GM21825 (cell line): ENCODE data around the gene FOXP4.

Source experiments
- ATAC-seq: cut with Tn5 transposase; IDR thresholded peaks from one replicate; pipeline ENCODE4 v1.9.1; 2021; ENCODE audit warnings: mild to moderate bottlenecking, moderate library complexity; ENCODE audit not compliant: unreplicated experiment

FOXP4 gene

DNA sequence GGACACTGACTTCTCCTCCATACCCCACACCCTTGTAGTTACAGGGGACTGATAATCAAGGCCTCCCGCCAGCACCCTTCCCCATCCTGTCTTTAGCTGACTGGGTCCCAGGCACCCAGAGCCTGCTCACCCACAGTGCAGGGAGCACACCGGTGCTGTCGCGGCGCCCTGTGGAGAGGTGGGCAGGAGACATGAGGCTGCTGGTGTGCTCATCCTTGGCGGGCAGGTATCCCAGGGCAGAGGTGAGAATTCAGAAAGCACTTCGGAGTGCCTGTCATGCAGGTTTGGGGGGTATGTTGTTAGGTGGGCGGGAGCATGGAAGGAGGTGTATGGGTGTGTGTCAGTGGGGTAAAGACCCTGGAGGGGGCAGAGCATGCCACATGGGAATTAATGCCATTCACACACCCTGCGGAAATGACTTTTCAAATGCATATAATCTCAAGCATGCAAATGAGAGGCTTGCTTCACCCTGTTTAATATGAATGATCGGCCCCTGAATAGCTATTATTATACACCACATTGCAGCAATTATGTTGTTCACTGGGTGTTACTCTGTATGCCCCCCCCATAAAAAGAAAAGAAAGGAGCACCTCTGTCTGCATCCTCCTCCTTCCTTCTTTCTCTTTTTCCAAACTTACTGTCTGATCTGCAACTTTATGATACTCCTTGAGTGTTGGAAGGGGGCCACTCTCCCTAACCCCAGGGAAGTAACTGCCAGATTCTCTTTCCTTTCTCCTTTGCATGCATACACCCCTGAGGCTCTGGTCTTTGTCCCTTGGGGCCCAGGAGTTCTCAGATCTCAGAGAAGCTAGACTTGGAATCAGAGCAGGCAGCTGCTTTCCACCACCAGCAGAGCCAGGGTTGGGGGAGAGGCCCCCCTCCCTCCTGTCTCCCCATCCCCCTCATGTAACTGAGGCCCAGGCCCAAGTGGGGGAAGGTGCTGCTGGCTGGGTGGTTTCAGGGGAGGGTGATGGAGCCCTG lies 16.0 kb downstream of the FOXP4 start:
- ATAC-seq = no peak

DNA sequence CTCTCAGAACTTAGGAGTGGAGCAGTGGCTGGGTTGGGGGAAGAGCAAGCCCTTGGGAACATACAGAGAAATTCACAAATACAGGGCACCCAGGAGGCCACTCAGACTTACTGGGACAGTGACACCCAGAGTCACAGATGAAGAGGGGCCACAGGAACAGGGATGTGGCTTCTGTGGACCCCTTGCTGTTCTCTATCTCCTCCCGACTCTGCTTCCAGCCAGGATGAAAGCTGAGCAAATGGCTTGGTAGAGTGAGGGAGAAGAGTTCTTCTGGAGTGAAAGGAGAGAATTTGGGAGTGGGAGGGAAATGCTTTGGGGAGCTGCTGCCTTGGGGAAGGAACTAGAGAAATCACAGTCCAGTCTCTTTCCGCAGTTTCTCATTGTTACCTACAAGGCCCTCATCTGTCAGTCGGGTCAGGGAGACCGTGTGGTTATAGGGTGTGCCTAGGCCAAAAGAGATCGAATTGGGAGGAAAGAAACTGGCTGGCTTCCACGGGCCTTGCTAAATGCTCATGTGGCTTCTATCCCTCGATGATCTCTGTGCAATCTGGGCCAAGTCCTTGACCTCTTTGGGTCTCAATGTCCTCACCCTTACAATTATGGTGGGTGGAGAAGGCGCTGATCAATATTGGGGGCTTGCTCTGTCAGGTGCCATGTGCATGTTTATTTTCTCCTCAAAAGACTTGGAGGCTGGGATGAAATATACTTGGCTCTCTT lies 17.0 kb downstream of the FOXP4 start:
- ATAC-seq = no peak

GRCh38 chr6:41564448-41565142 lies 18.4 kb downstream of the FOXP4 start:
- no peak for ATAC-seq

GRCh38 chr6:41565701-41566100 lies 19.5 kb downstream of the FOXP4 start:
- ATAC-seq = no peak

DNA sequence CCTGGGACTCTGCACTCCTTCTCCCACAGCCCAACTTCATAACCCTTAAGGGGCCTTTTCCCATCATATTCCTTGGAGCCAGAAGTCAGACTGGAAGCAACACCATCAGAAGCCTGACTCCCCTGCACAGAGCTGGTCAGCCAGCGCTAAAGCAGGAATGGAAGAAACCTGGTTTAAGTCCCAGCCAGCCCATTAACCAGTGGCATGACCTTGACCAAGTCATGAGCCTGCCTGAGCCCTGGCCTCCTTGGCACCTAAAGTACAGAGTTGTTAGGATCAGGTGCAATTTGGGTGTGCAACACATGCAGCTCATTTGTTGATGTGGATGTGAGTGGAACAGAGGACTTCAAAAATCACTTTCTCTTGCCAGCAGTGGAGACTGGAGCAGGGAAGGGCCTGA lies 20.8 kb downstream of the FOXP4 start:
- ATAC-seq = no peak

GRCh38 chr6:41567684-41568083 lies 21.5 kb downstream of the FOXP4 start:
- ATAC-seq = no peak

DNA sequence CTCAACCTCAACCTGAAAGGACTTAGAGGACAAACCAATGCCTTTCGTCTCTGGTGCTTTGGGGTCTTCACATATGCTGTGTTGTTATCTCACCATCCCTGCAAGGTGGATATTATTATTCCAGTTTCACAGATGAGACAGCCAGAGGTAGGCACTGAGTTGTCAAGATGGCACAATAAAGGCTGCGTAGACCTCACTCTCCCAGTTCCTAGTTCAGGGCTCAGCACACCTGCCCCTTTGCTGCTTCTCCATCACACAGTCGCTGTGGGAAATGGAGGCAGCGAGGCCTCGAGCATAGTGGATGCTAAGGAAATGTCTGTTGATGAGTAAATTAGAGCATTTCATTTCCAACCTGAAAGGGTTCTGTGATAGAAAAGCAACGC lies 22.0 kb downstream of the FOXP4 start:
- no peak for ATAC-seq

DNA sequence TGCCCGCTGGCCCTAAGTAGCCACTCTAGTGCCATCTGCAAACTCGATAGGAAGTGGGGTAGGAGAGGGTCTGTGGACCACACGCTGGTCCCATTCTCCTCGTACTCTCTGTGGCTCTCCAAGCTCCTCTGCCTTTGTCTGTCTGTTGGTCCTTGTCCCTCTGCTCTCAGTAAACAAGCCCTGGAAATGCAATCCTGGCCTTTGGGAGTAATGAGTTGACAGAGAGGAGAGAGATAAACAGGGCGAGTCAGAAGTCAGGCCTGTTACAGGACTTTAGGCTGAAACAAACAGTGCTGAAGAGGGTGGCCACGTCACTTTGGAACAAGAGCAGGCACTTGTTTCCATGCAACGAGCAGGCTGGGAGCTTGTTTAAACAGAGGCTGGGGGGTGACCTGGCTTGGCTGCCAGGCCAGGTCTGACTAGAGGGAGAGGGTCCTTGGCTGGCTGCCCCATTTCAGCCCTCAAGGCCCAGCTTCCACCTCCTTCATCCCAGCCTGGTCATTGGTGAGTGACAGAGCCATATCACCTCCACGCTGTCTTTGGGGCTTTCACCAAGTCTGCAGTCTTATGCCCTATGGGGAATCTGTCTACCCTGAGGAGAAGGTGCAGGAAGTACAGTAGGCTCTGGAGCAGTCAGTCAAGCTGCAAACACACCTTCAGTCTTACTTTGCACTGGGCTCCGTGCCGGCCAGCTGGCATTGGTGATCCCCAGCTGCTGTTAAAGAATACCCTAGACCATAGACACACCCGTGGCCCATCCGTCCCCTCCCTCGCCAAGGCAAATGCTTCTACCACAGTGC lies 22.6 kb downstream of the FOXP4 start:
- ATAC-seq = no peak

GRCh38 chr6:41570259-41570615 lies 24.1 kb downstream of the FOXP4 start:
- ATAC-seq = no peak

DNA sequence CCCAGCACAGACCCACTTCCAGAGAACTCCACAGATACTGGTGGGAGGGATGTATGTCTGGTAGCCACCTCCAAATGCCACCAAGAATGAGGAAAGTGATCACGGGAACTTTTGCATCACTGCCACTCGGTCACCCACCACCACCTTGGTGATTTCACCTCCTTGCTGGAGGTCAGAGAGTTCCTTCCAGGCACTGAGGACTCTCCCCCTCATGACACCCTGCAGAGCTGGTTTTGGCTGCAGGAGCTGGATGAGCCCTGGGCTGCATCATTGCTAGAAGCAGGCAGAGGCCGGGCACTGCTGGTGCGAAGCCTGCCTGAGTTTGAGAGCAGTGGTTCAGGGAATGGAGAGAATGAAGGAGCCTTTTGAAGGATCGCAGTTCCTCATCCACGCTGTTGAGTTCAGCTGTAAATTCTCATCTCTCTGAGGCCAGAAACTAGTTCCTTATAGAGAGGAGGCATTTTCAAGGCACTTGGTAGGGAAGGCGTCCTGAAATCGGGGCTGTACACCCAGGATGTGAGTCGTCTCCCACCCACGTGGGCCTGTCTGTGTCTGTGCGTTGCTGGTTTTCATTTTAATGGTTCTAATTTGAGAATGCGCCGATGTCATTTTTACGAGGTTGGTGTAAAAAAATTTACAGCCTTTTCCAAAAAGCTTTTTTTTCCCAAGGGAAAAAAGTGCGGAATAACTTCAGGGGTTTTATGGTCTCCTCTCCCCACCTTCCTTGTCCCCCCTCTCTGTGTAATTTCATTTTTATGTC lies 25.0 kb downstream of the FOXP4 start:
- ATAC-seq = no peak

DNA sequence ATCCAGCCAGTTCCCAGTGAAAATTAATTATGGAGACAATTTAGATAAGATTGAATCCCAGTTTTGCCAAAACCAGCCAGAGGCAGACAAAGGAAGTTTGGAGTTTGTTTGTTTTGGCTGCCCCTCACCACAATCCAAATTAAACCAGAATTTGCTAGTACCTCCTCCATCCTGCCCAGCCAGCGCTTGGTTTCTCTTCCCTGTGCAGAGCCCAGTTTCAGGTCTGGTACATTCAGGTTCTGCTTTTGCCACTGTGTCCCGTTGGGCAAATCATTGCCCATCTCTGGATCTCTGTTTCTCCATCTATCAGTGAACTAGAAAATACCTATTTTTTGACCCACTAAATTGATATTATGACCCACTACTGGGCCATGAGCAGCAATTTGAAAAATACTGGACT lies 26.4 kb downstream of the FOXP4 start:
- ATAC-seq = no peak

GRCh38 chr6:41573276-41573675 lies 27.1 kb downstream of the FOXP4 start:
- no peak for ATAC-seq

DNA sequence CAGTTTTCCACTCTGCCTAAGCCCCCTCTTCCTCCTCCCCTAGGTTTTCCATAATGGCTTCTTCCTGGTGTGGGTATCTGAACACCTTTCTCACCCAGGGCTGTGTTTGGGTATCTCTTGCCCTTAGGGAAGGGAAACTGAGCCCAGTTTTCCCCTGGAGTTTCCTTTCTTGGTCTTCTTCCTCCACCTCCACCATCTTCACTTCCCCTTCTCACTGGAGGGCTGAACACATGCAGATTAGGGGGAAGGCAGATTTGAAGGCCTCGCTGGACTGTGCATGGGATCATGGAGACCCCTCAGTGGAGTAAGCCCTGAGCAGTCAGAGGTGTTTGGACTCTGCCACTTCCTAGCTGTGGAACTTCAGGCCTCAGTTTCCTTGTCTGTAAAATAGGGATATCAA lies 27.8 kb downstream of the FOXP4 start:
- no peak for ATAC-seq

GRCh38 chr6:41575598-41575997 lies 29.4 kb downstream of the FOXP4 start:
- ATAC-seq = no peak

DNA sequence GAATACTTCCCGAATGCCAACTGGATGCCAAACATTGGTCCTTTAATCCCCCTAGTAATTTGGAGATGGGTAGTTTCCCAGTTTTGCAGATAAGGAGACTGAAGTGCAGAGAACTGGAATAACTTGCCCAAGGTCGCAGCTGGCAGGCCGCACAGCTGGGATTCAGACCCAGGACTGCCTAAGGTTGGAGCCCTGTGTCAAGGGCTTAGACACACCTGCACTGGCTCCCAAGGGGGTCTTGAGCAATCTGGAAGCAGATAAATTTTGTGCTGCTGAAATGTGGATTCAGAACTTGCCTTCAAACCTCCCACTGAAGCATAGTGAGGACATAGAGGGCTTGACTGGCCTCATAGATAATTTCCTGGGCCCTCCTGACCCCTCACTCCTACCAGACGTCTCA lies 30.5 kb downstream of the FOXP4 start:
- no peak for ATAC-seq

DNA sequence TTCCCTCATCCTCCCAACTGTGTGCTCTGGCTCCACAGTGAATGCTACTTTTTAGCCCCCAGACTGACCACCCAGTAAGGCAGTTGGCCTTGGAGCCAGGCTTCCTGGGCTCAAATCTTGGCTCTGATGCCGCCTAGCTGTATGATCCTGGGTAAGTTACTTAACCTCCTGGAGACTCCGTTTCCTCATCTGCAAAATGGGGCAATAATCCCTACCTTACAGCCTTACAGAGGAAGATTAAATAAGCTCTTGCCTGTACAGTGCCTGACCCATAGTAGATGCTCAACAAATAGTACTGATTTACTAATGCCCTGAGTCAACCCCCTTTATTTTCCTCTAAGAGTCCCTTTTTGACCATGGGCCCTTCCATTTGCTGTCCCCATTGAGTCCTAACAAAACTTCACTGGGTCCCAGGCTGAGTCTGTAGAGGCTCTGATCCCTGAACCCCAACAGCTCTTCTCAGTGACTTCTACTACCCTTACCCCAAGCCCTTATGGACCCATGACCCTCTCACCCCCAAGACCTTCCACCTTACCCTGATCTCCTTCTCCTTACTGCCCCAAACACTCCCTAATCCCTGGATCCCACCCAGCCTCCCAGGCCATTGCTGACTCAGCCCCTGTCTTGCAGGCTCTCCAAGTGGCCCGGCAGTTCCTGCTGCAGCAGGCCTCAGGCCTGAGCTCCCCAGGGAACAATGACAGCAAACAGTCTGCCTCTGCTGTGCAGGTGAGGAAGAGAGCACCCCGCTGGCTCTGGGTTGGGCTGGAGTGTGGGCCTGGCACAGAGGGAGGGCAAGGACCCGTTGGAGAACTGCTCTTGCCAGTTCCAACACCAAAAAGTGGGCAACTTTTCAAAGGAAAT lies 31.4 kb downstream of the FOXP4 start:
- ATAC-seq = no peak

DNA sequence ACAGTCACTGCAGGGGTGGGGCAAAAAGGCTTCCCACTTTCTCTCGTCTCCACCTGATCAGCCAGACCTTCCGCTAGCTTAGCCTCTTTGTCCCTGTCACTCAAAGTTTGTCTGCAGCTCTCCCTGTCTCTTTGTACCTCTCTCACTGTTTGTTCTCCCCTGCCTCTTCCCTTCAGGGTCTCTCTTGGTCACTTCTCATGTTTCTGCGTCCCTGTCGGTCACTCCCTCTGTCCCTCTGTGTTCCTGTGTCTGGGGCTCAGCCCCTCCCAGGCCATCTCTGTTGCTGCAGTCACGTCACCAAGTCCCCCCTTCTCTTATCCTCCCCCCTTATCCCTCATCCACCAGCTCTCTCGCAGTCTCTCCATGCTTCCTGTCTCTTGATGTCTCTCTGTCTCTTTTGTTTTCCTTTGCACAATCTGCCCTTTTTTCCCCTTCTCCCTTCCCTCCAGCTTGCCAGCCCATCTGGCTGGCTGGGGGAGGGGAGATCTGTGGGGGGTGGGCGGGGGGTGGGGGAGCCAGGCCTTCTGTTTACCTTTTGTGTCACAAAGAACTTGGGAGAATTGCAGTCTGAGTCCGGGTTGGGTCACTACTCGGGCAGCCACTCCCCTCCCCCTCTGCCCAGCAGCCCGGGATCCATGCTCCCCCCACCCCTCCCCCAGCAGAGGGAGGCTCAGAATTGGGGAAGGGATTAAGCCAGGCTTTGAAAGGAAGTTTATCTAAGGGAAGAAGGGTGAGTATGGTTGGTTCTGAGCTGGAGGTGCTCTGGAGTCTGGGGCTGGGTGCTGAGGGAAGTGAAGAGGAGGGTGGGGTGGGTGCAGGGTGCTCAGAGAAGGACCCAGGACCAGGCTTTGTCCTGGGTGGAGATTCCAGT lies 32.3 kb downstream of the FOXP4 start:
- ATAC-seq = no peak

GRCh38 chr6:41579088-41579610 lies 33.0 kb downstream of the FOXP4 start:
- no peak for ATAC-seq
